H1 (cell line): ENCODE results near the gene ASIC2. TPM values are rescaled to one million over a fixed set of nuclear protein-coding genes. Genes with fewer than 3 reads are reported as not detected.

ENCODE experiments used
- EGR1 ChIP-seq: IDR thresholded peaks from 2 replicates; pipeline ENCODE4 v1.6.1; 2011; ENCODE audit warnings: low read depth, low read length, borderline replicate concordance
- FOSL1 ChIP-seq: IDR thresholded peaks from 2 replicates; pipeline ENCODE4 v1.6.1; 2011; ENCODE audit warnings: mild to moderate bottlenecking, low read depth, low read length, moderate library complexity; ENCODE audit not compliant: insufficient read depth
- GTF2F1 ChIP-seq: IDR thresholded peaks from 2 replicates; pipeline ENCODE4 v1.6.1; 2012; ENCODE audit warnings: low read depth, low read length, improper control_type of control experiment, borderline replicate concordance
- HDAC2 ChIP-seq, 2 experiments: fragments of 300-600 bp in 1 of 2; sonication (generic) in 1 of 2; IDR thresholded peaks; 2 replicates each; pipeline ENCODE4 v1.6.1; 2011 to 2012; ENCODE audit warnings: low read depth in 2 of 2, low read length in 2 of 2, mild to moderate bottlenecking in 2 of 2, moderate library complexity in 2 of 2, borderline replicate concordance in 1 of 2, inconsistent platforms in 1 of 2
- NRF1 ChIP-seq: IDR thresholded peaks from 2 replicates; pipeline ENCODE4 v1.6.1; 2011; ENCODE audit warnings: mild to moderate bottlenecking, low read depth, low read length, improper control_type of control experiment
- SAP30 ChIP-seq: fragments of 300-600 bp; sonication (generic); IDR thresholded peaks from 2 replicates; pipeline ENCODE4 v1.7.1; 2012; ENCODE audit warnings: low read length, moderate library complexity, mild to moderate bottlenecking, inconsistent platforms; ENCODE audit not compliant: insufficient read depth, insufficient replicate concordance
- SIRT6 ChIP-seq: IDR thresholded peaks from one replicate; pipeline ENCODE4 v1.7.1; 2012; ENCODE audit warnings: low read length, inconsistent platforms
- TAF1 ChIP-seq: IDR thresholded peaks from 2 replicates; pipeline ENCODE4 v1.6.1; 2011; ENCODE audit warnings: mild to moderate bottlenecking, low read depth, low read length
- polyA plus RNA-seq, 7 experiments: library from polyadenylated mRNA; depleted of rRNA in 3 of 7; stranded (reverse) in 5 of 7; unstranded in 2 of 7; fragments of >200 nt in 5 of 7; fragments of 200-250 nt in 2 of 7; gene quantifications; 1 replicate in 5 of 7; 2 replicates in 1 of 7; 4 replicates in 1 of 7; pipeline versions ENCODE4 v1.2.1 to v1.2.3, GENCODE V29; 2011 to 2013; ENCODE audit warnings: missing spikeins in 2 of 7, mixed read lengths in 2 of 7
- total RNA-seq: library from RNA; stranded (reverse); fragmentation: NEBNext Ultra II Directional; extraction: Animal tissue kit (Norgen Biotek cat#: 25700); gene quantifications from 2 replicates; pipeline ENCODE4 v1.2.1, GENCODE V29; 2021

ASIC2 gene
- total and polyA plus RNA-seq, 2 of the 8 experiments (the other 6 are each of a cell fraction or from before 2014, with no cell fraction given), result 0.86 to 1.2 TPM

DNA sequence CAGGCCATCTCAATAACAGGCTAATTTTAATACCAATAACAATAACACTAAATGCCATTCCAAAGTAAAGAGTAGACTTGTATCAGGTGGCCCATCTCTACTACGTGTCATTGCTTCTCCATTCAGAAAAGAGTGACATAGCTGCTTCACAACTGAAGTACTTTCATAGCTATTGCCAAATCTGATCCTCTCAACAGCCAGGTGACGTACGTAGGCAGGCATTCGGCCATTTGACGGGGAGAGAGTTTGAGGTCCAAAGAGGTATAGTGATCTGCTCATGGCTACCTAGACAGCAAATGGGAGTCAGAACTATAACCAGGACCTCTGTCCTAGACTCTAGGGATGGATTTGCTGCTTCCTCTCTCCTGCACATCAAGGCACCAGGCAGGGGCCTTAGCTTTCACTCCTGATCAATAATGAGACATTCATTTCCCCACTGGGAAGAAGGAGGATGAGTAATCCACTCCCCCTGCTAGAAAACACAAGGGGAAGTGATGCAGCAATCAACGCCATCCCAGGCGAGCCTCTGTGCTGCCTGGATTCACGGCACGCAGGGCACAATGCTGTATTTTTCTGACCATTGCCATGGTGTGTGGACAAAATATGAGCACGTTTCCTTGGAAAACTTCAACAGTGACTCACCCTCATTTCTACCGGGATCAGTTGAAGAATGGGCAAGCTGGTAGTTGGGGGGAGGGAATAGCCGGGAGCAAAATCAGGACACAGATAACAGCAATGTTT is 220.5 kb downstream of the ASIC2 start (continued):
- no peak for TF ChIP-seq HDAC2 (IDR thresholded peaks at IDR 0.05; ENCODE audit: borderline replicate concordance in 1 of 2, low read depth in 2 of 2, low read length in 2 of 2)
- TF ChIP-seq EGR1, result no peak
- TF ChIP-seq SIRT6, result no peak
- TF ChIP-seq FOSL1, result no peak
- no peak for TF ChIP-seq GTF2F1
- TF ChIP-seq NRF1, result no peak
- no peak for TF ChIP-seq TAF1
- no peak for TF ChIP-seq SAP30
